HepG2 (cell line): ENCODE measurements around the gene NCOR2. TPM values are rescaled to one million over a fixed set of nuclear protein-coding genes. Genes with fewer than 3 reads are reported as not detected.
A peak's percentile ranks its signal among the peaks of the same experiment; 100 is the strongest.

Experiments used
- ADNP ChIP-seq: sonication (generic); formaldehyde crosslinking; IDR thresholded peaks from 2 replicates; pipeline ENCODE4 v1.4.0; 2020; ENCODE audit warnings: missing genetic modification reagents
- CHD4 ChIP-seq: fragments of 200-600 bp; sonication (generic); IDR thresholded peaks from 2 replicates; pipeline ENCODE4 v1.7.0; 2017; ENCODE audit warnings: mild to moderate bottlenecking, low read length, borderline replicate concordance
- CREM ChIP-seq, 2 experiments: sonication (generic) in 1 of 2; formaldehyde crosslinking in 1 of 2; IDR thresholded peaks; 2 replicates each; pipeline versions ENCODE4 v1.4.0 to v1.6.1; 2016 to 2020; ENCODE audit warnings: antibody characterized with exemption in 1 of 2, mild to moderate bottlenecking in 1 of 2, missing genetic modification reagents in 1 of 2
- HMG20B ChIP-seq: conservative IDR thresholded peaks from 2 replicates; pipeline ENCODE4 v1.6.1; 2016; ENCODE audit warnings: missing genetic modification reagents, missing compliant biosample characterization
- RCOR2 ChIP-seq: IDR thresholded peaks from 2 replicates; pipeline ENCODE4 v1.6.1; 2016; ENCODE audit warnings: missing biosample characterization, missing genetic modification reagents
- SAP130 ChIP-seq: IDR thresholded peaks from 2 replicates; pipeline ENCODE4 v1.6.1; 2016; ENCODE audit warnings: low read depth
- SIN3A ChIP-seq: IDR thresholded peaks from 2 replicates; pipeline ENCODE4 v1.6.1; 2011; ENCODE audit warnings: low read depth, mild to moderate bottlenecking, control low read depth, low read length, borderline replicate concordance
- SMAD1 ChIP-seq: sonication (generic); formaldehyde crosslinking; IDR thresholded peaks from 2 replicates; pipeline ENCODE4 v1.4.0; 2020; ENCODE audit warnings: missing genetic modification reagents, low read depth, mild to moderate bottlenecking, borderline replicate concordance
- SPEN ChIP-seq: sonication (generic); formaldehyde crosslinking; IDR thresholded peaks from 2 replicates; pipeline ENCODE4 v1.5.1; 2020; ENCODE audit warnings: low read depth, mild to moderate bottlenecking, missing genetic modification reagents
- TBX2 ChIP-seq: sonication (generic); formaldehyde crosslinking; IDR thresholded peaks from 2 replicates; pipeline ENCODE4 v1.5.0; 2020; ENCODE audit warnings: missing genetic modification reagents, mild to moderate bottlenecking, borderline replicate concordance
- ZNF232 ChIP-seq: sonication (generic); formaldehyde crosslinking; IDR thresholded peaks from 2 replicates; pipeline ENCODE4 v1.4.0; 2020; ENCODE audit warnings: missing genetic modification reagents, borderline replicate concordance
- ZNF280B ChIP-seq: sonication (generic); formaldehyde crosslinking; IDR thresholded peaks from 2 replicates; pipeline ENCODE4 v1.5.0; 2020; ENCODE audit warnings: missing genetic modification reagents, mild to moderate bottlenecking, borderline replicate concordance
- ZNF33B ChIP-seq: sonication (generic); formaldehyde crosslinking; IDR thresholded peaks from 2 replicates; pipeline ENCODE4 v1.5.1; 2020; ENCODE audit warnings: mild to moderate bottlenecking, missing genetic modification reagents
- ZNF672 ChIP-seq: sonication (generic); formaldehyde crosslinking; IDR thresholded peaks from 2 replicates; pipeline ENCODE4 v1.8.1; 2022; ENCODE audit warnings: missing genetic modification reagents
- polyA plus RNA-seq, 8 experiments: library from polyadenylated mRNA; depleted of rRNA in 3 of 8; stranded (reverse) in 7 of 8; unstranded in 1 of 8; fragments of >200 nt; fragmentation: Illumina TruSeq in 4 of 8; extraction: Trizol in 4 of 8; gene quantifications; 2 replicates each; pipeline versions ENCODE4 v1.2.1 to v1.2.3, GENCODE V29; 2011 to 2016; ENCODE audit warnings: low read depth in 4 of 8, missing spikeins in 1 of 8, mixed read lengths in 1 of 8; ENCODE audit not compliant: insufficient read depth in 1 of 8
- total RNA-seq, 5 experiments: library from RNA; depleted of rRNA; stranded (reverse); fragments of >200 nt; fragmentation: Illumina TruSeq; extraction: Trizol; gene quantifications; 2 replicates each; pipeline ENCODE4 v1.2.3, GENCODE V29; 2016; ENCODE audit warnings: low read depth in 1 of 5
- TF ChIP-seq, protein P1 (sequence below), 2 experiments: sonication (generic) in 1 of 2; formaldehyde crosslinking in 1 of 2; IDR thresholded peaks; 2 replicates each; pipeline versions ENCODE4 v1.6.1 to v1.9.0; 2014 to 2022; ENCODE audit warnings: antibody characterized with exemption in 1 of 2, borderline replicate concordance in 1 of 2, inconsistent platforms in 1 of 2, low read depth in 1 of 2, missing genetic modification reagents in 1 of 2

The NCOR2 gene
- total and polyA plus RNA-seq, 2 of the 13 experiments (the other 11 are each of a cell fraction or from before 2014, with no cell fraction given), result 4.5 to 5.7 TPM

DNA sequence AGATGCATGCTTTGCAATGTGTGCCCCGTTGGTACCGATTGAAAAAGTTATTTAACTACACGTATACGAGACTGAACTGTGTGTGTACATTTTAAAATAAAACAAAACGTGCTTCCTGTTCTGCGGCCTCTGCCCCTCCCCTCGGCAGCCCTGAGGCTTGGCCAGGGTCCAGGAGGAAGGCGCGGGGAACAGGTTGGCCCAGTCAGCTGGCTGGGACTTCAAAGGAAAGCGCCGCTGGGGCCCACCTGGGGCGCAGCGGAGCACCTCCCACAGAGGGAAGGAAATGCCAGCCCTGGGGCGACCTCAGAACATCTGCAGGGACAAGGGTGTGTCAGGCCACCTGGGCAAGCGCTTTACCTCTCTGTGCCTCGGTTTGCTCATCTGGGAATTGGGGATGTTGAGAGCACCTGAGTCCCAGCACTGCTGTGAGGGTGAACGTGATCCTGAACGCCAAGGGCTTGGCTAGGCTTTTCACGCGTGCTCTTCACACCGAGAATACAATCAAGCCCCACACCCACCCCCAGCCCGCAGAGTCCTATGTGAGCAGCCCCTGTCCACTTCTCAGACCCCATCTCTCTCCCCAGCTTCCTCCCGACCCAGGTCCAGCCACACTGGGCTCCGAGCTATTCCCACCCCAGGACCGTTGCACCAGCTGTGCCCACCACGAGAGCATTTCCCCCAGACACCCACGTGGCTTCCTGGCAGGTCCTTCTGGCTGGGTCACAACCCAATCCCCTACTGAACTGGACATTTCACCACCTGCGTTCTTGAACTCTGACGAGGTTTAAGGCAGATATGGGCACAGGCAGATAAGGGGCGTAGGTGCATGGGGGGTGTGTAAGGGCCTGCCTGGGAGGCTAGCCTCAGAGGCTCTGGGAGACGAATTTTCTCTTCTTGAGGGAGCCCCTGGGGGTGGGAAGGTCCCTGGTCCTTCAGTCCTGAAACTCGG, 41.9 kb upstream of the NCOR2 start (continued):
- TF ChIP-seq SPEN (CRISPR knock-in tag), result 0 out of 2 replicates have a peak, but pooled peaks have one; percentile 22
- peak; percentile 78 for TF ChIP-seq RCOR2 (CRISPR knock-in tag)
- TF ChIP-seq ADNP (CRISPR knock-in tag), result peak; percentile 90
- peak; percentile 90 for TF ChIP-seq TBX2 (CRISPR knock-in tag)
- TF ChIP-seq CHD4, result peak; percentile 82; the same call in 1 of the 2 replicates
- TF ChIP-seq HMG20B, result peak; percentile 67; the same call in 1 of the 2 replicates
- TF ChIP-seq ZNF672, result no peak
- TF ChIP-seq ZNF33B, result no peak
- TF ChIP-seq, protein P1, sequence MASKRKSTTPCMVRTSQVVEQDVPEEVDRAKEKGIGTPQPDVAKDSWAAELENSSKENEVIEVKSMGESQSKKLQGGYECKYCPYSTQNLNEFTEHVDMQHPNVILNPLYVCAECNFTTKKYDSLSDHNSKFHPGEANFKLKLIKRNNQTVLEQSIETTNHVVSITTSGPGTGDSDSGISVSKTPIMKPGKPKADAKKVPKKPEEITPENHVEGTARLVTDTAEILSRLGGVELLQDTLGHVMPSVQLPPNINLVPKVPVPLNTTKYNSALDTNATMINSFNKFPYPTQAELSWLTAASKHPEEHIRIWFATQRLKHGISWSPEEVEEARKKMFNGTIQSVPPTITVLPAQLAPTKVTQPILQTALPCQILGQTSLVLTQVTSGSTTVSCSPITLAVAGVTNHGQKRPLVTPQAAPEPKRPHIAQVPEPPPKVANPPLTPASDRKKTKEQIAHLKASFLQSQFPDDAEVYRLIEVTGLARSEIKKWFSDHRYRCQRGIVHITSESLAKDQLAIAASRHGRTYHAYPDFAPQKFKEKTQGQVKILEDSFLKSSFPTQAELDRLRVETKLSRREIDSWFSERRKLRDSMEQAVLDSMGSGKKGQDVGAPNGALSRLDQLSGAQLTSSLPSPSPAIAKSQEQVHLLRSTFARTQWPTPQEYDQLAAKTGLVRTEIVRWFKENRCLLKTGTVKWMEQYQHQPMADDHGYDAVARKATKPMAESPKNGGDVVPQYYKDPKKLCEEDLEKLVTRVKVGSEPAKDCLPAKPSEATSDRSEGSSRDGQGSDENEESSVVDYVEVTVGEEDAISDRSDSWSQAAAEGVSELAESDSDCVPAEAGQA (IDR thresholded peaks at IDR 0.05; ENCODE audit: low read depth), result no peak
- TF ChIP-seq, protein P1 (CRISPR knock-in tag; IDR thresholded peaks at IDR 0.05; ENCODE audit: borderline replicate concordance), result no peak
- TF ChIP-seq SMAD1, result no peak
- peak; percentile 54; the same call in 1 of the 2 replicates for TF ChIP-seq CREM (IDR thresholded peaks at IDR 0.05)
- no peak for TF ChIP-seq CREM (CRISPR knock-in tag; IDR thresholded peaks at IDR 0.05)
- TF ChIP-seq SIN3A, result peak; percentile 48; the same call in 1 of the 2 replicates
- TF ChIP-seq ZNF232 (CRISPR knock-in tag), result no peak
- TF ChIP-seq SAP130 (CRISPR knock-in tag), result peak; percentile 80
- TF ChIP-seq ZNF280B (CRISPR knock-in tag), result no peak
